Jurkat, Clone E6-1 (cell line): Measurements from ENCODE around the gene MORF4L2. TPM values are rescaled to one million over a fixed set of nuclear protein-coding genes. Genes with fewer than 3 reads are reported as not detected.

Experiments
- DNase-seq: peaks from one replicate; pipeline ENCODE4 v3.0.0-alpha.2; 2011; ENCODE audit warnings: low read depth, low spot score
- H3K4me3 ChIP-seq: 2 replicates; pipeline ENCODE4 v1.5.1; 2011; ENCODE audit warnings: mild to moderate bottlenecking, low read length, control low read depth, moderate library complexity
- polyA plus RNA-seq: library from polyadenylated mRNA; unstranded; fragments of >200 nt; gene quantifications from one replicate; pipeline ENCODE4 v1.2.1, GENCODE V29; 2012; ENCODE audit warnings: missing spikeins; ENCODE audit not compliant: insufficient read length, insufficient read depth

Gene MORF4L2, protein sequence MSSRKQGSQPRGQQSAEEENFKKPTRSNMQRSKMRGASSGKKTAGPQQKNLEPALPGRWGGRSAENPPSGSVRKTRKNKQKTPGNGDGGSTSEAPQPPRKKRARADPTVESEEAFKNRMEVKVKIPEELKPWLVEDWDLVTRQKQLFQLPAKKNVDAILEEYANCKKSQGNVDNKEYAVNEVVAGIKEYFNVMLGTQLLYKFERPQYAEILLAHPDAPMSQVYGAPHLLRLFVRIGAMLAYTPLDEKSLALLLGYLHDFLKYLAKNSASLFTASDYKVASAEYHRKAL
- 198 TPM for polyA plus RNA-seq

DNA sequence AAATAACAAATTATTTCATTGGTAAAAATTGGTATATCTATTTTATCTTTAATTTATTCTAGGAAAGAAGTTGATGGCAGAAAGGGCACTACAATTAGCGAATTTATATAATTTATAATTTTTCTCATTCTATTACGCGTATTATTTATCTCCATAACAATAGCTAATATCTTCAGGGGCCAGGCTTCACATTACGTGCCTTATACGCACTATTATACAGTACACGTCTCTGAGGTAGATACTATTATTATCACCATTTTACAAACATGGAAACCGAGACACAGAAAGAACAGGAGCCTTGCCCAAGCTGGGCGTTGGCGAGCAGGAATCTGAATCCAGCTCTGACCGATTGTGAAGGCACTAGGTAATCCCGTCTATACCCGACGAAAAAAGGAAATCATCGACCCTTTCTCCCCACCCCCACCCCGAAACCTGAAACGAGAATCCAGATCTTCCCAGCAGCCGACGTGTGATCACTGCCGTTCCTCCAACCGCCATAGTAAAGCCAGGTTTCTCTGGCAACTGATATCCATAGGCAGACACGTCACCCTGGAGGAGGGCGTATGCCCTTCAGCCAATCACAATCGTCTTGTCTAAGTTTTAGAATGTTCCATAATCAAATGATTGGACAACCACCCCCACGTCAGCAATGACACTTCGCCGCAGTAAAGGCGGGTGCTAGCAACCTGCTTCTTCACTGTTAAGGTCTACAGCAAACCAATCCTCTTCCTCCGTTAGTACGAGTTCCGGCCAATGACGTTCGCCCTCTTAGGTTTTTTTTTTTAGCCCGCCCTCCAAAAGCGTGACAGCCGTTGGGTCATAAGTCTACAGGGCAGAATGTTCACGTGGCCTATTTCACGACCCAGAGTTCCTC, at the start of gene MORF4L2:
Gene MORF4L2 (minus strand): TSS at position 501 of the 874 bp plus-strand sequence. CDS start 9,672 bp downstream, outside the sequence.
- H3K4me3 ChIP-seq, result peak within 1 kb of the TSS; percentile 78
- peak; percentile 98 for DNase-seq

DNA sequence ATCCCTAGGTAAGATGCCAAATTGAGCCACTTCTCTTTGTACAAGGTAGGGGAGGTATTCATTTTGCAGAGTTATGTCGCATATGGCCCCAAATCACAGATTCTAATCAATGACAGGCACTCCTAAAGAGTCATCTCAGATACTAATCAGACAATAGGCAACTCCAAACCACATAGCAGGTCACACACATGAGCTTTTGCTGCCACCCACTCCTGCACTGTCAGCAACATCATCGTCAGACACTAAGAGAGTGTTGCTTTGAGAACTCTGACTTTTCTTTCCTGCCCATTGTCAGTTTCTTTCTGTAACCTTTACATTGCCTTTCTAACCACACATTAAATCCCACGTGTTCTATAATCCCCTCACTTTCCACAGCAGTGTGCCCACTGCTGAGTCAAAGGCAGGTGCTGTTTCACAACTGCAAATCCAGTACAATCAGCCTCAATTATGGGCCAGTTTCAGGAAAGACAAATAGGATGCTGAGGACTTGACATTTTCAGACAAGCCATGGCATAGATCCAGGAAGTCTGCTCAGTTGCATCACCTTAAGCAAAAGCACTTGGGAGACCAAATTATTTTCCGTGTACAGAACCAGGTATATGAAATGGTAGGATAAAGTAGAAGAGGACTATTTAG, 47.7 kb upstream of the MORF4L2 start:
- H3K4me3 ChIP-seq, result no peak overlapping the region
- DNase-seq, result no peak

DNA sequence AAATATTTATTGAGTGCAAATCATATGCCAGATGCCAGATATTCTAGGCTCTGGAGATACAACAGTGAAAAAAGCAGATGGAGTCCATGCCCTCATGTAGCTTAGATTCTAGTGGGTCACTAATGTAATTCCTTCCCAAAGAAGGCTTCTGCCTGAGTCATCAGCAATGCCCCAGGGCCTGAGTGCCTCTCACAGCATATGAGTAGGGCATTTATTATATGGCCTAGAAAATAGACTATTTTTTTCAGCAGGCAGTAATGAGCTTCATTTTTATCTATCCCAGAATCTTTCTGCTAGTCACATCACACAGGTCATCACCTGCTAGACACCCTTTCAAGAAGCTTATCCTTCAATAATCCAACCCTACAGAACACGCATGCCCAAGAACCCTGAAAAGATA, 46.5 kb upstream of the MORF4L2 start:
- H3K4me3 ChIP-seq, result no peak overlapping the region
- no peak for DNase-seq

DNA sequence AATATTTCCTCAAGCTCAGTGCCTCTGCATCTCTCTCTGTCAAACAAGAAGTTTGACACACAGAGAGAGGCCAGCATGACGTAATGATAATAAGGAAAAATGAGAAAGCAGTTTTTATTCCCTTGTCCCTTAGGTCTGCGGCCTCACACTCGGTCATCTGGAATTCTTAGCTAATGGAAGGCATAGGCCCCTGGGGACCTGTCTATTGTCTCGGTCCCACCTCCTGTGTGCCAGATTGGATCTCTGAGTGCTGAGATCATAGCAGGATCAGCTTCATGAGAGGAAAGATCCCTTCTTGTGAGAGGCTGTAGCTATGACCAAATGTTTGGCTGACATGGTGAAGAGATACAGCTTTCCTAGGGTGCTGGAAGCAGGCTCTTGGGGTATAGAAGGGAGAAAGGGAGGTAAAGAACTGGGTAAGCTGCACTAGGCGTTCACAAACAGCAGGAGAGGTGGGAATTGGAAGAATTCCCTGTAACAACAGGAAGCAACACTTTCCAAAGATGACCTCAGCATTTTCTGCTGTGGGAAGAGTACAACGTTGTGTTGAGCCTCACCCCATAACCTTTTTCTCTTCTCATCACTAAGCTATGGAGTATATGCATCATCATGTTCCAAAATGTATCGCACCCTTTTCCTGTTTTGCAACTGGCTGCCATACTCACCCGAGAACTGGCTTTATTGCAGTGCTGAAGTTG, 44.4 kb upstream of the MORF4L2 start:
- H3K4me3 ChIP-seq, result no peak overlapping the region
- no peak for DNase-seq

DNA sequence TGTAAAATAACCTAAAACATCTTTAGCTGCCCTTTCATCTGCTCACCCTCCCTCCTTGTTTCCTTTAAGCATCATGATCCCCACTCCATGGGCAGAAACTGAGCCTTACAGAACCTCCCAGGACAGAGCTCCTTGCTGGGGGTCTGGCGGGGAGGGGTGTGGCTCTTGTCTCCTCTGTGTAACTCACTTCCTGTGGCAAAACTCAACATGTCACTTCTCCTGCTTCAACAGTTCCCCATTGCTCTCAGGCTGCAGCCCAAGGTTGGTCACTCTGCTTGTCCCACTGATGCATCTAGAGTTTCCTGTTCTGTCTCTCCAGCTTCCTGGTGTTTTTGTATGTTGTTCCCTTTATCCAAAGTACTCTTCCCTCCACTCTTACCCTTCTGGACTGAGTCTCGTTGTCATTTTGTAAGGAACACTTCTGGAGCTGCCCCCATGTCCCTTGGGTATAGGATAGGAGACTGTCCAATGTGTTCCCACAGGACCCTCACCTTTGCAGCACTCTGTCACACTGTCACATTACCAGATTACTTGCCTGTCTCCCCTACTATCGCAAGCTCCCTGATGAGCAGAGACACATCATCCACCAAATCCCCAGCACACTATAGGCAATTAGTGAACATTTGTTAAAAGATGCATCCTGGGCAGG, 43.8 kb upstream of the MORF4L2 start:
- DNase-seq, result no peak
- no peak overlapping the region for H3K4me3 ChIP-seq

DNA sequence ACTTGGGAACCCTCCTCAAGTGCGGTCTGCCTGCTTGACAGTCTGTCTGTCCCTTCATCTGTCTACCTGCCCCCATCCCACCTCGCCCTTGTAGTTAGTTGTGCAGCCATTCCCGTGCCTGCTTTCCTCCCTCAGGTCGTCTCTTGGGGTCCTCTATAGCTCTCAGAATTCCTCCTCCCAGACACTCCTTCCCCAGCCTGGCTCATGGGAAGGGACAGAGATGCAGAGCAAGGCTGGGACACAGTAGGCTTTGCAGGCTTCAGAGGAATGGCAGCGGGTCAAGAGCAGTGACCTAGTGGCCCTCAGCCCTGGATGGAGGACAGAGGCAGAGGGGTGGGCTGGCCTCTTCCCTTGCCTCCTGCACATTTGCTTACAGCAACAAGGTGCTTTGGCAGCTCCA, 42.5 kb upstream of the MORF4L2 start:
- H3K4me3 ChIP-seq, result no peak overlapping the region
- no peak for DNase-seq

DNA sequence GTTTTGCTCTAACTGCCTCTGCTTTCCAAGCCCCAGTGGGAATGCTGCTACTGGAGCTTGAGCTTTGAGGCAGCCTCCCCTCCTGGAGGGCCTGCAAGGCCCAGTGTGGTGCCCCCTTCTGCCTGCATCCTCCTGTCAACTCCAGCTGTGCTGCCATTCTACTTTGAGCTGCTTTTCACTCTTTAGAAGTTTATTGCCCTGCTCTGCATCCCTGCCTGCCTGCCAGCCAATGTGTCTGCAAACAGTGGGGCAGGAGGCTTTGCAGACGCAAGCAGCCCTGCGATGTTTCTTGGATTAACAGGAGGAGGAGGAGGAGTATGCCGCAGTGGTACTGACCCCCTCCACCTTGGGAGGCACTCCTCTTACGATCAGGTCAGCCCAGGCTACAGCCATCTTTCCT, 40.6 kb upstream of the MORF4L2 start:
- H3K4me3 ChIP-seq, result no peak overlapping the region
- no peak for DNase-seq

DNA sequence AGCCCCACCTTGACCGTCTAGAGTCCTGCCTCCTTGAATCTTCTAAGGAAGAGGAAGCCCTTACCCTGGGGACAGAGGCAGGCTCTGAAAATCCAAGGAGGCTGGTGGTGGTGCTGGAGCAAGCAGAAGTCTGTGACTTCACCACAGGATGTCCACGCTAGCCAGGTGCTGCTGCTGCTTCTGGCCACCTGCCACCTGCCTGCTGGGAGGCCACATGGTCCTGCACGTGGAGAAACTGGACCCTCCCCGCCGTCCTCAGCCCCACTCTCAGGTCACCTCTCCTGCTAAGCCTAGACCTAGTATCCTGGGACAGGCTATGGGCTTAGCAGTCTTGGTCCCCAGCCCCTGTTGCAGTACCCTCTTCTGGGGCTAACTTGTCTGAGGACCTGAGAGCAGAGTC, 40.0 kb upstream of the MORF4L2 start:
- DNase-seq, result no peak
- no peak overlapping the region for H3K4me3 ChIP-seq

DNA sequence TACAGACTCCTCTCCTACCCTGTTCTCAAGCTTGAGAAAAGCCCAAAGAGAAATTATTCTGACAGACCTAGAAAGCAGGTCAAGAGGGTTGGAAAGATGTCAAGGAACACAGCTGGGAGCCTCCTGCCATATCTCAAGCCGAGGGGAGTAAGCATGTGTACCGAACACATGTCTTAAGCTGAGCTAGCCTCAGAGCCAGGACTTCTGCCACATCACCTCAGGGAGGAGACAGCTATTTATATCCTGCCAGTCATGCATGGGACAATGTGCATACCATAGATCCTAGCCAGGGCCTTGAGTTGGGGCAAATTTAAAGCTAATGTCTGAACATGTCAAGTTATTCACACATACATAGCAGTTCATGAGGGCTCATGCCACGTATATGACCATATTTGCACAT, 36.0 kb upstream of the MORF4L2 start:
- H3K4me3 ChIP-seq, result no peak overlapping the region
- DNase-seq, result no peak

DNA sequence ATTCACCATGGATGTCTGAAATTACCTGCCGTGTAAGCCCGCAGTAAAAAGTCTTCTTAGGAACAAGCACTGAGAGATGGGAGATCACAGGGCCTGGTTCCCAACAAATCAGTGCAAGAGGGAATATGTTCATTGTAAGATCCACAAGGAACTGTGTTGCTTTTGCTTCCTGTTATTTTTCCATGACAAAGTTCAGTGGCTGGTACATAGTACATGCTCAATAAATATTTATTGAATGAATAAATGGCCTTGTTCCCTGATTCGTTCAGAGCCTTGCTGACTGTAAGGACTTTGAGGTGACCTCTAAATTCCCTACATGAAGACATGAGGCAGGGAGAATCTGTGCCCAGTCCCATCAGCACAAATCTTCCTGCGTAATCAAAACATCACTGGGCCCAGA, 31.6 kb upstream of the MORF4L2 start:
- DNase-seq, result no peak
- no peak overlapping the region for H3K4me3 ChIP-seq

DNA sequence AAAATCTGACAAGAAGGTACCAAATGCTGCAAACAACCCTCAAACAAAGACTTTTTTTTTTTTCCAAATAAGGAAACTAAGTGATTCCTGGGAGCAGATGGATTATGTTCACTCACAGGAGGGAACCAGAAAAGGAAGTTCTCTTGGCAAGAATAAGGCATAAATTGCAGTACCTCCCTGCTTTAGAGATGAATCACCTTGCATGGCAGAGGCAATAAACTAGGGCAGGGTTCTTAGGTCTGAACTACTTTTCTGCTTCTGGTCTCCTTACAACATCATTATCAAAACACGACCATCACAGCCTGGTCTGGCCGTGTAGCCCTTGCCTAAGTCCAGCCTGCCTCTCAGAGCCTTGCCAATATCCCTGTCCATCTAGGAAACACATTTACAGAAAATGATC, 30.5 kb upstream of the MORF4L2 start:
- no peak for DNase-seq
- no peak overlapping the region for H3K4me3 ChIP-seq

DNA sequence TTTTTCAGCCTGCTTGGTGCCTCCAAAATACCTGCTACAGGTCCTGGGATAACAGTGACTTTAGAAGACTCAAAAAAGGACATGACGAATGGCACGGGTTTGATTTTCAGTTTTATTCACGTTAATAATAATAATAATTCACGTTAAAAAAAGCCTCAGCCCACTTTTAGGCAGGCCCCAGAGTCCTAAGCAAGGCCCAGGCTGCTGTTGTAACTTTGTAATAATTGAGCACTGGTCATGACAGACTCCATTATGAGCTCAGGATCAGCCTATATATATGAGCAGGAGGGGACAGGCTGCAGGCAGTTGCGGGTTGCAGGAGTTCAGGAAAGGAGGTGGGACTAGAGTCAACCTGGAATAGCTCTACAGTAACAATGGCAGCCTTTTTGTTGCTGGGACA, 24.1 kb upstream of the MORF4L2 start, which contains the start of gene TMEM31:
Gene TMEM31 (plus strand): TSS at position 301 of the 400 bp plus-strand sequence. CDS start 1,350 bp downstream, outside the sequence.
- no peak within 1 kb of the TSS for H3K4me3 ChIP-seq
- no peak for DNase-seq

DNA sequence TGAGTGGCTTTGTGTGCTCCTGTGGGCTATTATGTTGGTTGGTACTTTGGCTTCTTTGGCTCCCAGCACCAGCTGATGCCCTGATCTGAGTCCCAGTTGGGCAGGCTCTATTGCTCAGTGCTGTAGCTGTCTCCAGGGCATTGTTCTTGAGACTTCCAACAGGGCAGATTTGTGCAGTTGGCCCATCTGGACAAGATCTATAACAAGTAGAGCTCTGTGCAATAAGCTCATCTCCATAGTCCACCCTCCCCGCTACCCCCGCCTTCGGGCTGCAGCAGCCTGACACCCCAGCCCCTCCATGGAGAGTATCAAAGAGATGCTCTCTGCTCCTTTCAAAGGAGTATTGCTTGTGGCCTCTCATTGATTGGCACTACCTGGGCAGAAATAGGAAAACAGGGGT, 18.4 kb upstream of the MORF4L2 start:
- no peak overlapping the region for H3K4me3 ChIP-seq
- DNase-seq, result no peak

DNA sequence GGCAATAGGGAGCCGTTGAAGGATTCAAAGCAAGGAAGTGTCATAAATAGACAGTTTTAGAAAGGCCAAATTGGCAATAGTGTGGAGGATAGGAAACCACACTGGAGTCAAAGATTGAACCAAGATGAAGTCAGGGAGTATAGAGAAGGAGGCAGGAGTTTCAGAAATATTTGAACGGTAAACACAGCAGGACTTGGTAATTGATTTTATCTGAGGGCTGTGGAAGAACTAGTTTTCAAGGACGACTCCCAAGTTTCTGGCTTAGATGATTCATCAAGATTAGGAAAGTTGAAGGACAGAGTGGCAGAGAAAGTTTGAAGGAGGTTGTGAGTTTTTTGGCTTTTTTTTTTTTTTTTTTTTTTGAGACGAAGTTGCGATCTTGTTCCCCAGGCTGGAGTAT, 12.7 kb upstream of the MORF4L2 start:
- no peak overlapping the region for H3K4me3 ChIP-seq
- DNase-seq, result no peak

DNA sequence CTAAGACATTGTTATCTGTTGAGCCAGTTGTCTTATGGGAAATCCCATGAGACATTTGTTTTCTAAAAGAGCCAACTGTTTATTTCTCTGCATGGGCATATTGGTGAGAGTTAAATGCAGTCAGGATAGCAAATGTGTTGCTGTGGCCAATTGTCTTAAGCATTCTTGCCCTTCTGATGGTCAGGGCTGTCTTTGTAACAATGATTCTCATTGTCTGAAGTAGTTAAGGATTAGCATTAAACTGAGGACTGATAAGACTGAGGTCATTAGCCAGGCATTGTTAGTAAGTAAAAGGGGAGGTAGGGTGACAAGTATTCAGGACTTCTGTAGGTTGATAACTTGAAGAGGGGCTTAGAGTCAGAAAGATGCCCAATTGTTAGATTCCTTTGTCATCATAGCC, 11.2 kb upstream of the MORF4L2 start:
- no peak overlapping the region for H3K4me3 ChIP-seq
- DNase-seq, result no peak

DNA sequence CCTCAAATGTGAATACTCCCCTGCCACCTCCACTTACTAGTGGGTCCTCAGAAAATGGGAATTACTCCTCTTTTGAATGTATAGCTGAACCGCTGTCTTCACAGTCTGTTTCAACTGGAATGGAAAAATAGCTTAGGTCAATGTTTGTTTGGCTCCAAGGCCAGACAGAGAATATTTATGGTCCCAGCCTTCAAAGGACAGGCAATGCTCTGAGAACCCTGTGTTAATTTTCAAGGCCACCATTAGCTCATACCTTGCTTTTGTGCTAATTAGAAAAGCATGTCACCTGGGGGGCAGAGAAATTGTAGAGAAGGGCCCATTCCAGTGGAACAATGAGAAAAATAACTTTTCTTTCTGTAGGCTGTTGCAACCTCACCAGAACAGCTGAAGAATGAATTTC, 4.6 kb upstream of the MORF4L2 start:
- no peak overlapping the region for H3K4me3 ChIP-seq
- DNase-seq, result no peak

DNA sequence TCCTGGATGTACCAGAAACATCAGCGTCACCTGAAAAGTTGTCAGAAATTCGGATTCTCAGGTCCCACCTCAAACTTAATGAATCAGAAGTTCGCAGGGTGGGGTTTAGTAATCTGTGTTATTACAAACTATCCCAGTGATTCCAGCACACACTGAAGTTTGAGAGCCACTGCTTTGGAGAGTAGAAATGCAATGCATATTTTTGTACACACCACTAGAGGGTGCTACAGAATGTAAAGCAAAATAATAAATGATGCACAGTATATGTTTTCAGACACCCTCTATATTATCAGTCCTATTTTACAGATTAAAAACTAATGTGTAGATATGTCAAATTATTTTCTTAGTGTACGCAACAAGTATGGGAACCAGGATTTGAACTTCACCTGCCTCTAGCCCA, 2.4 kb upstream of the MORF4L2 start:
- no peak for DNase-seq
- H3K4me3 ChIP-seq, result no peak overlapping the region

DNA sequence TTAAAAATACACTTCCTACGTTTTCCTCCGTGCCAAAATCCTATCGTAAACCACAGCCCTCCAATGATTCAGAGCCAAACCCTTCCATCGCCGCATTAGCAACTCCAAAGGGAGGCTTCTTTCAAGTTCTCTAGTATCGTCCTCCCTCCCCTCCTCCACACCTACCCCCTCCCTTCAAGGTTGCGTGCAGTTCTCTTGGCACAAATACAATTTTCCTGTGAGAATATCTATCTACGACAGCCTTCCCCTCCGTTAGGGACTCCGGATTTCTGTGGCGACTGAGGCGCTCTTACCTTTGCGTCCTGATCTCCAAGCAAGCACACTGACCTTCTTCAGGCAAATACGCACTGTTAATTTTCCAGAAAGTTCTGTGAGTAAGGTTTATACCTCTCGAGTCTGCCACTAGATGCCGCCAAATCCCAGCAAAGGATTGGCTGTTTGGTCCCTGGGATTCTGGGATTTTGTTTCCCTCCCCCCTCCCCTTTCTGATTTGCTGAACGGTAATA, 1.2 kb upstream of the MORF4L2 start:
- peak; percentile 54 for DNase-seq
- peak overlapping the region; percentile 71 for H3K4me3 ChIP-seq
